Transverse colon (tissue), 4 donors: ENCODE measurements around the gene PAQR4.

Source experiments
- EP300 ChIP-seq: sonication (generic); formaldehyde crosslinking; IDR thresholded peaks from one replicate; pipeline ENCODE4 v1.6.1; 2017; ENCODE audit warnings: antibody characterized with exemption, low read depth
- POLR2A ChIP-seq: fragments of 450-650 bp; IDR thresholded peaks from one replicate; pipeline ENCODE4 v1.6.1; 2016; ENCODE audit warnings: antibody characterized with exemption, mild to moderate bottlenecking, moderate library complexity
- POLR2AphosphoS5 ChIP-seq, 3 donors: sonication (generic); formaldehyde crosslinking; IDR thresholded peaks; one replicate each; pipeline ENCODE4 v1.6.1; 2016; ENCODE audit warnings: antibody characterized with exemption in 3 of 3
- TF ChIP-seq, protein P1 (sequence below), 5 experiments: fragments of 200-600 bp in 3 of 5; fragments of 450-650 bp in 2 of 5; sonication (generic) in 3 of 5; IDR thresholded peaks; 1 replicate in 2 of 5; 2 replicates in 3 of 5; pipeline ENCODE4 v1.5.1; 2016 to 2017; ENCODE audit warnings: antibody characterized with exemption in 5 of 5, inconsistent platforms in 3 of 5, mild to moderate bottlenecking in 2 of 5, moderate library complexity in 1 of 5

GRCh38 chr16:3021449-3022207, 52.5 kb downstream of the PAQR4 start:
- TF ChIP-seq, protein P1, sequence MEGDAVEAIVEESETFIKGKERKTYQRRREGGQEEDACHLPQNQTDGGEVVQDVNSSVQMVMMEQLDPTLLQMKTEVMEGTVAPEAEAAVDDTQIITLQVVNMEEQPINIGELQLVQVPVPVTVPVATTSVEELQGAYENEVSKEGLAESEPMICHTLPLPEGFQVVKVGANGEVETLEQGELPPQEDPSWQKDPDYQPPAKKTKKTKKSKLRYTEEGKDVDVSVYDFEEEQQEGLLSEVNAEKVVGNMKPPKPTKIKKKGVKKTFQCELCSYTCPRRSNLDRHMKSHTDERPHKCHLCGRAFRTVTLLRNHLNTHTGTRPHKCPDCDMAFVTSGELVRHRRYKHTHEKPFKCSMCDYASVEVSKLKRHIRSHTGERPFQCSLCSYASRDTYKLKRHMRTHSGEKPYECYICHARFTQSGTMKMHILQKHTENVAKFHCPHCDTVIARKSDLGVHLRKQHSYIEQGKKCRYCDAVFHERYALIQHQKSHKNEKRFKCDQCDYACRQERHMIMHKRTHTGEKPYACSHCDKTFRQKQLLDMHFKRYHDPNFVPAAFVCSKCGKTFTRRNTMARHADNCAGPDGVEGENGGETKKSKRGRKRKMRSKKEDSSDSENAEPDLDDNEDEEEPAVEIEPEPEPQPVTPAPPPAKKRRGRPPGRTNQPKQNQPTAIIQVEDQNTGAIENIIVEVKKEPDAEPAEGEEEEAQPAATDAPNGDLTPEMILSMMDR (IDR thresholded peaks at IDR 0.05) = peak in 4 of 5 experiments; percentile 32 to 48 (median 37)
- TF ChIP-seq EP300 (no peak), POLR2AphosphoS5 (IDR thresholded peaks at IDR 0.05) (no peak), POLR2A (peak; percentile 6)
